Peyer's patch (tissue), 4 donors: ENCODE results near the gene COX7B.

Experiments
- CTCF ChIP-seq, 6 experiments: fragments of 450-650 bp in 4 of 6; fragments of 200-600 bp in 2 of 6; sonication (generic) in 1 of 6; IDR thresholded peaks; one replicate each; pipeline ENCODE4 v1.5.1; 2017 to 2019; ENCODE audit warnings: antibody characterized with exemption in 6 of 6, mild to moderate bottlenecking in 3 of 6, moderate library complexity in 1 of 6
- POLR2A ChIP-seq, 2 donors: fragments of 450-650 bp; IDR thresholded peaks; one replicate each; pipeline ENCODE4 v1.5.1; 2017; ENCODE audit warnings: antibody characterized with exemption in 2 of 2, mild to moderate bottlenecking in 2 of 2, moderate library complexity in 2 of 2

DNA sequence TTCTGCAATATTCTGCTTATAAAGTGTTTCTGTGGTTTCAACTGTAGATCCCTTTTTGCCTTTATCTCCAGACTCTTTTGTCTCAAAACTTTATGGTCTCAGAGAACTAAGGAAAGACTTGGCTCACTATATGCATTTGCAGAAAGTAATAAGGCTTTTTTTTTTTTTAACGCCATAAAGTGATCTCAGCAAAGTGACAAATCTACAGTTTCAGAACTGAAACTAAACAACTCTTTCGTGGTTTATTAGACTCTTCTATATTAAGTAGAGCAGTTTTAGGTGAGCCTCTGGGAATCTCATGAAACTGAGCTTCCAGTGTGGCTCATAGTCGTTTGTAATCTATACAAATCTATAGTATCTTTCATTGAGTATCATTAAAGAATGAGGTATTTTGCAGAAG, 26.5 kb downstream of the COX7B start:
- no peak for TF ChIP-seq POLR2A (IDR thresholded peaks at IDR 0.05)
- TF ChIP-seq CTCF (IDR thresholded peaks at IDR 0.05): no peak
